NOMO-1 (cell line): Measurements from ENCODE around the gene MPZL1.
A peak's percentile ranks its signal among the peaks of the same experiment; 100 is the strongest.

ENCODE experiments used
- DNase-seq, 2 experiments: peaks; one replicate each; lab custom pipeline; 2025; ENCODE audit not compliant: unreplicated experiment in 2 of 2; lab: John Stamatoyannopoulos, UW

MPZL1 gene

DNA sequence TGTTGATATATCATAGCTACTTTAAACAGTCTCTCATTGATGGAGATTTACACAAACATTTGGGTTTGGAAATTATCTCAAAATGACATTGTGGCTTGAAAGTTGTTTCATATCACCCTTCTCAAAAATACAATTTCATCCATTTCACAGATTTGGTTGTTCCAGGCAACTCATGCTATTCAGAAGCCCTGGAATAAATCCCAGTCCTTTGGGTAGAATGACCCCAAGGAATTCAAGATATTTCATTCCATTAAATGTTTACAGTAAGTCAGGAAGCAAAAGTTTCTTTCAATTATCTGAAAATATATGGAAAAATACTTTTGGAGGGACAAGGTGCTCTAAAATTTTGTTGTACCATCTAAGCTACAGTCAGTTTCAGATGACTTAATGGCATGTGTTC, 27.1 kb downstream of the MPZL1 start:
- DNase-seq, result no peak

DNA sequence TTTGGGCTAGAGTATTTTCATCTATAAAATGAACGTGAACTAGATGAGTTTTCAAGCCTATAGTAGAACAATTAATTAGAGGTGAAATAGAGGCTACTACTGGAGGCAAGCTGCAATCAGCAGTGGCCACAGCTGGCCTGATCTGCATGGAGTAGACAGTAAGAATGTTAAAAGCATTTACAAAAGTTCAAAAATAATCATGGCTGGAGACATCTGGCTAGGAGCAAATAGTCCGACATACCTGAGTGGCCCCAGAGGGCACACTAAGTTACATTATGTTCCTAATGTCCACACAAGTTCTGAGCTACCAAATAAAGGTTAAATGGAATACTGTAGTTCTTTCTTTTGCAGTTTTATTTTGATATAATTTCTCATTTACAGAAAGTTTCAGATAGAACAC, 28.0 kb downstream of the MPZL1 start:
- DNase-seq, result no peak

DNA sequence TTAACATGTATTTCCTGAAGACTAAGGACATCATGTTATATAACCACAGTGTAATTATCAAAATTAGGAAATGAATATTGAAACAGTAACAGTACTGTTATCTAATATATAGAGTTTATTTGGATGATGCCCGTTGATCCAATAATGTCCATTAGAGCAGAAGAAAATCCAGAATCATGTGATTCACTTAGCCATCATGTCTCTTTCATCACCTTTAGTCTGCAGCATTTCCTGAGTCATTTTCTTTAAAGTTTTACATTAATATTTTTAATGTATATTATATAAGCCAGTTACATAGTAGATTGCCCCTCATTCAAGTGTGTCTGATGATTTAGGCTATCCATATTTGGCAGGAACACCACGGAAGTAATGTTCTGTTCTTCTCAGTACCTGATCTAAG, 28.9 kb downstream of the MPZL1 start:
- no peak for DNase-seq

DNA sequence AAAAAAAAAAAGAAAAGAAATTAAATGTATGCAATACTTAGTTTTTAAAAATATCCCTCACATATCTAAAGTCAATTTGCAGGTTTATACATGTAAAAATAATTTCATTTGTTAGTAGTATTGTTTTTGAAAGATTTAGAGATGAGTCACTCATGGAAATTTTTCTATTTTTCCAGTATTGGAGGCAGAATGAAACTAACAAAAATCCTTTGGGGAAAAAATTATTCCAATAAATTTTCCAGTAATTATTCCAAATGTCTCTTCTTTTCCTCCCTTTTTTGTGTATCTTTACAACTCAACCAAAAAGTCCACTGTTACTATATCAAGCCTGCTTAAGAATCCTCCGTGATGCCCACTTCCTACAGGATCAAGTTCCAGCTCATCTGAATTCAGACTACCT, 29.9 kb downstream of the MPZL1 start:
- no peak for DNase-seq

DNA sequence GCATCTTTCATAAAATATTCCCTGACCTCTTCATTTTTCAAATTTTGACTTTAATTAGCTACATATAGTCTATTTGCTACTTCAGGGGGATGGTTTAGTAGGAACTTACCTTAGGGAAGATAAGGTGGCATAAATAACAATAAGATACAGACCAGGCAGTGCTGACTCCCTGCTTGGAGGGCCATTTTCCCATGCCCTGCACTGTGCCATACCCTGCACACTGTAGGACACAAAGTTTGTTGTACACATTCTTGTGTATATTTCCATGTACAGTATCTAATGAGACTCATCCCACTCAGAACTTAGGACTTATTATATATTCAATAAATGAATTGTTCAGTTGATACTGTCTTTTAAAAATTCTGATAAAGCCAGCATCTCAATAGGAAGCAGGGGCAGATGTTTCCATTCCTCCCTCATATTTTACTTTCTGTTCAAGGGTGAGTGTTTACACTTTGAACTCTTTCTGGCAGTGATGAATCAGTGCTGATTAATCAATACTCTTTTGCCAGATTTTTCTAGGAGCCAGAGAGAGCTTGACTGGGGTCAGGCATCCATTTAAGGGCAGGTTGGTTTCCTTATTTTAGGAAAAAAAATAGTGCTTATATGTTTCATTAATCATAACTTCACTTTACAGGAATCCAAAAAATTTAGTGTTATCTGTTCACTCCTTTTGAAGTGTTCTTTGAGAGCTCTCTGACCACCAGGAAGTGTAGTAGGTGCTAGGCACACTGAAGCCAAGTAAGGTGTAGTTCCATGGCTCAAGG, 30.6 kb downstream of the MPZL1 start:
- peak in 1 of 2 experiments; percentile 40 for DNase-seq

DNA sequence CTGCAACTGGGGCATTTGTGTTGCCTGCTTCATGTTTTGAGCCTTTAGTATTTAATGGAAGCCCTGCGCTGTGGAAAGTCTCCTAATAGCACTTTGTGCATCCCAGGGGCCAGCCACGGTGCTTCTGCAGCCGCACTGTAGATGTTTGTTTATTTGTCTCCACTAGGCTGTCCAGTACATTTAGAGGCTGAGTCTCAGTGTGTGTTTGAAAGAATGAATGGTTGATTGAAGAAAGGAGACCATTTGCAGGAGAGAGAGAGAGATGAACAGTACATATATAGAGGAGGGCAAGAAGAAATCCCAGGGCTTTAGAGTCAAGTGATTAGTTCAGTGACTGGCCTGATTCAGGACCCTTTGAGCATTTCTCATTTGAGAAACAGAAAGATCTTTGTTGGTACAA, 33.9 kb downstream of the MPZL1 start:
- DNase-seq, result no peak

DNA sequence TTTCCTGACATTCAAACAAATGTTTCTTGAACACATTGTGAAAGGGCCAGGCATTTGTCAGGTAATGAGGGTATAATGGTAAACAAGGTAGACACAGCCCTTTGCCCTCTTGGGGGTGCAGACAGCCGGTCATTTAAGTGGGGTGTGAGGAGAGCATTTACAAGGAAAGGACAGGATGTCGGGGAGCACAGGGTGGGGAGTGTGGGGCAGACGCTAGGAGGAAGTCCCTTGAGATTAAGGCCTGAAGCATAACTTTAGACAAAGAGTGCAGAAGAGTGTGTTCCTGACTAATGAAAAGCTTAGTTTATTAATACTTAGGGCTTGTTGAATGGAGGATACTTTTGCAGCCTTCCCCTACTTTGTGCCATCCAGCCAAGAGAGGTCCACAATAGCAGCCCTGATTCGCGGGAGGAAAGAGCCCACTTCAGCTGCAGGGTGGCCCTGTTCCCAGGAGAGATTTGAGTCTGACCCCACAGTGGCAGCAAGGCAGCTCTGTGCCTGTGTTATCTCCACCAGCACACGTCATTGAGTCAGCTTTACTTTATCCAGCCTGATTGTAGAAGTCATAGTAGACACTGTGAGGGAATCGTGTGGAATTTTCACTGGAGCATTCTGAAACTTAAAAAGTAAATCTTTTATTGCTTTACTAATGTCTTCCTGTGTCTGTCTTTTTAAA, 35.1 kb downstream of the MPZL1 start:
- peak in 1 of 2 experiments; percentile 16 for DNase-seq

DNA sequence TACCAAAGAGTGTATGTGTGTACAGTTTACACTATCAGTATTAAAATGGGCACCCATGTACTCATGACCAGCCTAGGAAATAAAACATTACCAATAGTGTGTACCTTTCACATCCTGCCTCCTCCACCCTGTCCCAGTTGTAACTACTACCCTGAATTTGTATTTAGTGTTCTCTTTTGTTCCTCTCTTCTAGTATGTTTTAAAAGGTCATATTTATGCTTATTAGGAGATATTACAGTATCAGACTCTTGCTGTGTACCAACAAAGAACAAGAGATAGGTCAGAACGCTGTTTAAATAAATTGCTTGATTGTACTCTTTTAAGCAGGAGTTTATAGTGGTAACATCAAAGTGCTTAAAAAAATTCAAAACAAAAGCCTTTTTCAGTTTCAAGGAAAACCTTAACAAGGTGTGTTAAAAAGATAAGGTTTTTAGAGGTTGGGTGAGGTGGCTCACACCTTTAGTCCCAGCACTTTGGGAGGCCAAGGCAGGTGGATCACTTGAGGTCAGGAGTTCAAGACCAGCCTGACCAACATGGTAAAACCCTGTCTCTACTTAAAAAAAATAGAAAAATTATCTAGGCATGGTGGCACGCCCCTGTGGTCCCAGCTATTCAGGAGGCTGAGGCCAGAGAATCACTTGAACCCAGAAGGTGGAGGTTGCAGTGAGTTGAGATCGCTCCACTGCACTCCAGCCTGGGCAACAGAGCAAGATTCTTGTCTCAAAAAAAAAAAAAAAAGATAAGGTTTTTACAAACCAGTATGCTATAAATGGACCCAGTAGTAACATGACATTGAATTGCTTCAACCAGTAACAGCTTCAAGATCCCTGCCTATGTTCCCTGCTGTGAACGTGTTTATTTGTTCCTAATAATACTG, 35.9 kb downstream of the MPZL1 start:
- no peak for DNase-seq

DNA sequence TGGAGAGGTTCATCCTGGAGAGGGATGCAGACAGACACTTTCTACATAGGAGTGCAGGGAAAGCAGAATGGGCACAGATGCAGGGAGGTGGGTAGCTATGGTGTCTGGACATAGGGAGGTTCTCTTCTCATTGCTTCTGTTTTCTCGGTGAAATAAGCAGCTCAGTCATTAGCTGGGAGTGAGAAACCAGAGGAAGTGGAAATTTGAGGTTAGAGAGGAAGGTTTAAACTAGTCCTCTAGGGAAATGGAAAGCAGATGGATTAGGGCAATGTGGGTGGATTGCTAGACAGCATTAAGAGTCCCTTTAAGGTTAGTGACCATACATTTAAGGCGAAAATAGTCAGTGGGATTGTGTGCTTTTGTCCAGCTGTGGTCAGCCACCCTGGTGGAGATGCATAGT, 39.6 kb downstream of the MPZL1 start:
- peak in 1 of 2 experiments; percentile 60 for DNase-seq

DNA sequence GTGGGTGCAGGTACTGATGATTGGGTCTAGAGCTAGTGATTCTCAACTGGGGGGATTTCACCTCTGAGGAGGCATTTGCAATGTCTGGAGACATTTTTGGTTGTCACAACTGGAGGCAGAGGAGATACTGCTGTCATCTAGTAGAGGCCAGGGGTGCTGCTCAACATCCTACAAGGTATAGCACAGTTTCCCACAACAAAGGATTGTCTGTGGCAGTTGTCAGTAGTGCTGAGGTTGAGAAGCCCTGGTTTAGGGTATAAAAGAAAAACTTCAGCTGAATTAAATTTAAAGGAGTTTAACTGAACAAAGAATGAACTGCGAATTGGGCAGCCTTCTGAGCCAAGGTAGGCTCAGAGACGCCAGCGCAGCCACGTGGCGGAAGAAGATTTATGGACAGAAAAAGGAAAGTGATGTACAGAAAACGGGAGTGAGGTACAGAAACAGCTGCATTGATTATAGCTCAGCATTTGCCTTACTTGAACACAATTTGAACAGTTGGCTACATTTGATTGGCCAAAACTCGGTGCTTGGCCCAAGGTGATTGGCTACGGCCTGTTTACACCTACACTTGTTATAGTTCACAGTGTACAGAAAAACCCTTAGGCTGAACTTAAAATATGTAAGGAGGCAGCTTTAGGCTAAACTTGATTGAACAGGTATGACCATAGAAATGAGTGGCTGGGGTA, 40.4 kb downstream of the MPZL1 start:
- DNase-seq, result no peak

DNA sequence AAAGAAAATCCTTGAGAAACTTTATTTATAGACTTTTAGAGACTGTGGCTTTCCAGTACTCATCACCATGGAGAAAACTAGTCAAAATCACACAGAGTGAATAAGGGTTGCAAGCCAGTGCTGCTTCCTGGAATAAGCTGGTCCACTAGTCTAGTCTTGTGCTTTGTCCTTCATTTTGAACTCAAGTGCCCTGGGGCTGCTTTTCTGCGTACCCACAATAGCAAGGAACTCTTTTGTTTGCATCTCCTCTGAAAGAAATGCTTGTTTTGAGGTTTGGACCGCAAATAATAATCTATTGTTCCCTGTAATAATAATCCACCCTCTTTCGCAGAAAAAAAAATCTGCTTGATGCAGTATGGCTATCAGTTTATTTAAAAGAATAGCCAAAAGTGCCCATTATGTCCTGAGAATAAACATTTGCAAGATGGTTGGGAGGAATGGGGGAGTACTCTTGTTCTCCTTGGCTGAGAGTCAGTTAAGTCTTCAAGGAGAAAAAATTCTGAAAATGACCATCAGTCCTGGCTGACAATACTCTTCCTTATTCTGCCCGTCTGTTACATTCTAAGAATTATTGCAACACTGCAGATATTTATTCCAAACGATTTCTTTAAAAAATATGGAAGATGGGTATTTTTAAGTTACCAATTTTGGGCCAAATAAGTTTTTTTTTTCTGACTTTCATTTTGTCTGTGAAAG, 41.9 kb downstream of the MPZL1 start:
- DNase-seq, result no peak

DNA sequence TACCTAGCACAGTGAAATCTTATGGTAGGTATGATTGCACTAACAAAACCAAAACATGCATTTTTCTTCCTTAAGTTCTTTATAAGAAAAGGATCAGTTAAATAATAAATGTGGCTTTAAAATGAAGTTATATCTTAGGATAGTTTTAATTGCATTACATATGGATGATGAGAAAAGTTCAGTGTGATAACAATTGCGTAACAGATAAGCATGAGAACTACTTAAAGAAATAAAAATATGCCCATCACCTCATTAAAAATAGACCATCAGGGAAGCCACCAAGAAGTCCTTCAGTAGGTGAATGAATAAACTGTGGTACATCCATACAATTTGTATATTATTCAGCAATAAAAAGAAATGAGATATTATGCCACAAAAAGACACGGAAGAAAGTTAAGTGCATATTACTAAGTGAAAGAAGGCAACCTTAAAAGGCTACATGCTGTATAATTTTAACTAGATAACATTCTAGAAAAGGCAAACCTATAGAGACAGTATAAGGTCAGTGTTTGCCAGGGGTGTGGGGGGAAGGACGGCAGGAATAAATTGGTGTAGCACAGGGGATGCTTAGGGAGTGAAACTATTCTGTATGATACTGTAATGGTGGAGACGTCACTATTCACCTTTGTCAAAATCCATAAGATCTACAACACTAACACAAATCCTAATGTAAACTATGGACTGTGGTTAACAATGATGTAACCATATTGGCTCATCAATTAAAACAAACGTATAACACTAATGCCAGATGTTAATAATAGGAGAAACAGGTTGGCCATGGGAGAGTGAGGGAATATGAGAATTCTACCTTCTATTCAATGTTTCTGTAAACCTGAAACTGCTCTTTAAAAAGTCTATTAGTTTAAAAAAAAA, 42.9 kb downstream of the MPZL1 start:
- DNase-seq, result no peak

DNA sequence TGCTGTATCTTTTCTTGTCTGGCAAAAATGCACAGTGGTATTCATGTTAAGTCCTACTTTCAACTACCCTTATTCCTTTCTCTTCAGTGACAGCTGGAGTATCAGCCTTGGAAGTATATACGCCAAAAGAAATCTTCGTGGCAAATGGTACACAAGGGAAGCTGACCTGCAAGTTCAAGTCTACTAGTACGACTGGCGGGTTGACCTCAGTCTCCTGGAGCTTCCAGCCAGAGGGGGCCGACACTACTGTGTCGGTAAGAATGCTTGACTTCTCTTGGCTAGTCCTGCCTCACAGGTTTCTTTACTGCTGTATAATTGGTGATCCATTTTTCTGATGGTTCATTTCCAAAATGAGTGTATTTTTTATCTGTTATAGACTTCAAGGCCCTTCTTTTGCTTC, 43.7 kb downstream of the MPZL1 start:
- DNase-seq, result no peak

DNA sequence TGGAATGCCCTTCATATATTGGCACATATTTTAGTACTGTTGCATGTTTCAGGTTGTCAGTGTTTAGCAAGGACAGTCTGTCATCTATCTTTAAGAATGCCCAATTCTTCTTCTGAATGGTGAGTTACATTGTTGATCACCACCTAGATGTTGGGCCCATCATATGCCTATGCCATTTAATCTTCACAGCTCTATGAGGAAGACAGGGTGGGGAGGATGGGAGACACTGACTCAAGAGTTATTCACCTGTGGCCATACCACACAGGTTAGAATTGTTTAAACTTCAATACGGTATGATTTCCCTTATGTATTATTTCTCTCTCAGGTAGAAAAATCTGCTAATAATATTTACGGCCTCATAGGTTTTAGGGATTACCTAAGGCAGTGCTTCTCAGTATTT, 44.8 kb downstream of the MPZL1 start:
- DNase-seq, result no peak

DNA sequence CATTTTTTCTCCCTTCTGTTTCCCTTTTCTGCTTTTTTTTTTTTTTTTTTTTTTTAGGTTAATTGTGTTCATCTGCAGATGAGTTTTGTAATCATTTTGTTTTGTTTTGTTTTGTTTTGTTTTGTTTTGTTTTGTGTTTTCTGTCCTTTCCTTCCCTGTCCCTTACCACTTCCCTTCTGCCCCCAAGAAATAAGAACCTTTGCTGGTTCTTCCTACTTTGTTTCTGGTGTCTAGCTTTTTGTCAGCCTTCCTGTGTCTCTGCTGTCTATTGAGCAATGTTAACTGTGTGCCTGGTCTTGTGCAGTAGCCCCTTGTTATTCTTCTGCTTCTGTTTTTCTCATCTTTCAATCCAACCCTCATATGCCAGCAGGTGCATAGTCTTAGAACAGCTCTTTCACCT, 46.0 kb downstream of the MPZL1 start:
- peak; percentile 28 to 36 for DNase-seq

DNA sequence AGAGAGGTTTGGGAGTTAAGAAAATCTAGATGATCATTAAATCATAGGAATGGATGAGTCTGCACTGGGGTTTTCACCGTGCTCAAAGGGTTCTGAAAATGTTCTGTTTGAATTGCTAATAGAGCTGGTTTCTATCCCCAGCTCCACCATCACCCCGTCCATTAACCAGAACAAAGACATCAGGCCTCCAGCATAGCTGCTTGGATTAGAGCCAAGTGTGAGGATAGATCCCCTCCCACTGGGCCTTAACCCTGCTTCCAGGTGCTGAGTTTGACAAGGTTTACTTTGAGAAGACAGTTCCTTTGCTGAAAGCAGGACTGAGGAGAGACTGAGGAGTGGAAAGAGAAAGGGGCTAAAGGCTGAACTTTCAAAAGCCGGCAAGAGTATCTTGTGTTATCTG, 48.3 kb downstream of the MPZL1 start:
- no peak for DNase-seq

DNA sequence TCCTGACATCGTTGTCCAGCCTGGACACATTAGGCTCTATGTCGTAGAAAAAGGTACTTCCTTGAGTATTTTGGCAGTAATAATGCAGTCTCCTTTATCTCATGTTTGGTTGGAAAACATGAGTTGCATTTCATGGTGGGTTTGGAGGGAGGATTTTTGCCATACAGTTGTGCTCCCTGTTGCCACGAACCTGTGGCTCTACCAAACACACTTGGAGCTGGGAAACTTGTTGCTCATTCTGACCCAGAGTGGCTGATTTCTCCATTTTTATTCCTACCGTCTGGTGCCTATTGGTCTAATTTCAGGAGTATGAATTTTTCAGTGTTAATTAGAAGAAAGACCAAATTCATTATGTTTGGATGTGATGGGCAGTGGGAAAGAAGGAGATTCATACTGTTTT, 50.7 kb downstream of the MPZL1 start:
- no peak for DNase-seq

DNA sequence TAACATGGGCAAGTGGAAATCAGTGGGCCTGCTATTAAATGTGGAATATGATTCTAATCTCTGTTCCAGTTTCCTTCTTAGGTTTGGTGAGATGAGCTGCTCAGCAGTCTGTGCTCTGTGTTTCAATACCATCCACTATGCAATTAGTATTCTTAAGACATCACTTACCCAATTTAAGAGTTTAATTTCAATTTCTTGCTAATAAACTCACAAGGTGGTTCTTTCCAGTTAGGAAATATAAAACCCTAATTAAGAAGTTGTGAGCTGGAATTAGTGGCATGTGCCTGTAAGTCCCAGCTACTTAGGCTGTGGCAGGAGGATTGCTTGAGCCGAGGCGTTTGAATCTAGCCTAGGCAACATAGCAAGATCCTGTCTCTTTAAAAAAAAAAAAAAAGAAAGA, 51.7 kb downstream of the MPZL1 start:
- DNase-seq, result no peak

DNA sequence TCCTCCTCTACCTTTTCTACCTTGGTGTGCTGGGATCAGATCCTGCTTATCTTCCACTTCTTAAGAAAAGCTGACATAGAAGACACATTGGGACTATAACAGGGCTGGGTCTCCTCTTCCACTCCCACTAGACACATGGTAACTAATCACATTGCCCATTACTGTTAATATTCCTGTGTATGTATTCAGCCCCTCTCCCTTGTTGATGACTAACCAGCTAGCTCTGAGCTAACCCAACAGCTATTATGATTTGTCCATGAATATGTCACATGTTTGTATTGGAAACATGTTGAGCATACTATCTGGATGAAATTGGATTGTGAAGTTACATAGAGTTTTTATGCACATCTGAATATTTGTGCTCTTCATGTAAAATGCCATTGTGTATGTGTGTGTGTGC, 52.9 kb downstream of the MPZL1 start:
- no peak for DNase-seq
